H9 (cell line): ENCODE results near the gene CMYA5. TPM values are rescaled to one million over a fixed set of nuclear protein-coding genes. Genes with fewer than 3 reads are reported as not detected.

Experiments used
- DNase-seq: peaks from one replicate; pipeline ENCODE4 v3.0.0-alpha.2; 2017
- H2AFZ ChIP-seq: one replicate; pipeline ENCODE4 v1.6.1; 2013; ENCODE audit warnings: mild to moderate bottlenecking, low read length, control low read depth, moderate library complexity
- H2AK5ac ChIP-seq: 2 replicates; pipeline ENCODE4 v1.6.1; 2013; ENCODE audit warnings: low read length, control low read depth, mixed read lengths; ENCODE audit not compliant: insufficient read length
- H2BK120ac ChIP-seq: one replicate; pipeline ENCODE4 v1.6.1; 2013; ENCODE audit warnings: low read depth, mild to moderate bottlenecking, low read length, control low read depth, inconsistent platforms; ENCODE audit not compliant: poor library complexity, severe bottlenecking
- H2BK12ac ChIP-seq: 2 replicates; pipeline ENCODE4 v1.6.1; 2013; ENCODE audit warnings: low read length, control low read depth, mixed read lengths, low read depth; ENCODE audit not compliant: insufficient read length
- H2BK15ac ChIP-seq: 2 replicates; pipeline ENCODE4 v1.6.1; 2013; ENCODE audit warnings: low read depth, low read length, control low read depth
- H2BK20ac ChIP-seq: one replicate; pipeline ENCODE4 v1.6.1; 2013; ENCODE audit warnings: low read depth, mild to moderate bottlenecking, low read length, control low read depth, inconsistent platforms; ENCODE audit not compliant: poor library complexity, severe bottlenecking
- H2BK5ac ChIP-seq: 2 replicates; pipeline ENCODE4 v1.6.1; 2013; ENCODE audit warnings: low read length, control low read depth, mixed read lengths; ENCODE audit not compliant: insufficient read length
- H3K14ac ChIP-seq: 2 replicates; pipeline ENCODE4 v1.6.1; 2013; ENCODE audit warnings: low read length, control low read depth; ENCODE audit not compliant: insufficient read depth
- H3K18ac ChIP-seq: 2 replicates; pipeline ENCODE4 v1.6.1; 2013; ENCODE audit warnings: low read depth, mild to moderate bottlenecking, mixed read lengths, low read length, control low read depth; ENCODE audit not compliant: insufficient read length
- H3K23ac ChIP-seq: 2 replicates; pipeline ENCODE4 v1.6.1; 2013; ENCODE audit warnings: low read length, control low read depth, mixed read lengths, low read depth; ENCODE audit not compliant: insufficient read length
- H3K23me2 ChIP-seq: 2 replicates; pipeline ENCODE4 v1.6.1; 2013; ENCODE audit warnings: low read depth, mild to moderate bottlenecking, mixed read lengths, low read length, control low read depth; ENCODE audit not compliant: insufficient read length, poor library complexity, severe bottlenecking
- H3K27ac ChIP-seq: 2 replicates; pipeline ENCODE4 v1.5.1; 2013; ENCODE audit warnings: low read length, control low read depth, mixed read lengths, low read depth; ENCODE audit not compliant: insufficient read length
- H3K27me3 ChIP-seq: 2 replicates; pipeline ENCODE4 v1.6.1; 2013; ENCODE audit warnings: low read length, control low read depth, inconsistent platforms; ENCODE audit not compliant: insufficient read depth
- H3K4ac ChIP-seq: 2 replicates; pipeline ENCODE4 v1.6.1; 2013; ENCODE audit warnings: low read depth, mild to moderate bottlenecking, control low read depth, inconsistent platforms, low read length, moderate library complexity
- H3K4me1 ChIP-seq: 2 replicates; pipeline ENCODE4 v1.6.1; 2013; ENCODE audit warnings: low read length, control low read depth, inconsistent platforms; ENCODE audit not compliant: insufficient read depth
- H3K4me2 ChIP-seq: 2 replicates; pipeline ENCODE4 v1.6.1; 2013; ENCODE audit warnings: low read length, control low read depth, mixed read lengths; ENCODE audit not compliant: insufficient read length, insufficient read depth
- H3K56ac ChIP-seq: 2 replicates; pipeline ENCODE4 v1.6.1; 2013; ENCODE audit warnings: low read depth, mild to moderate bottlenecking, mixed read lengths, low read length, control low read depth; ENCODE audit not compliant: insufficient read length
- H3K79me1 ChIP-seq: 2 replicates; pipeline ENCODE4 v1.6.1; 2013; ENCODE audit warnings: low read depth, mild to moderate bottlenecking, moderate library complexity, low read length, control low read depth, inconsistent platforms; ENCODE audit not compliant: insufficient read depth, poor library complexity, severe bottlenecking
- H3K79me2 ChIP-seq: 2 replicates; pipeline ENCODE4 v1.6.1; 2013; ENCODE audit warnings: low read length, control low read depth, inconsistent platforms; ENCODE audit not compliant: insufficient read depth
- H3K9ac ChIP-seq: 2 replicates; pipeline ENCODE4 v1.6.1; 2013; ENCODE audit warnings: low read length, control low read depth, mixed read lengths; ENCODE audit not compliant: insufficient read length; ENCODE audit errors: extremely low read depth
- H3K9me3 ChIP-seq: one replicate; pipeline ENCODE4 v1.6.1; 2013; ENCODE audit warnings: low read depth, low read length, inconsistent platforms; ENCODE audit not compliant: control insufficient read depth
- H3T11ph ChIP-seq: one replicate; pipeline ENCODE4 v1.6.1; 2013; ENCODE audit warnings: mild to moderate bottlenecking, low read length, control low read depth, inconsistent platforms
- H4K20me1 ChIP-seq: one replicate; pipeline ENCODE4 v1.6.1; 2013; ENCODE audit not compliant: control insufficient read depth, insufficient read length, insufficient read depth
- H4K5ac ChIP-seq: 2 replicates; pipeline ENCODE4 v1.6.1; 2013; ENCODE audit warnings: low read depth, mild to moderate bottlenecking, mixed read lengths, low read length, control low read depth; ENCODE audit not compliant: insufficient read length
- H4K8ac ChIP-seq: replicated peaks from 2 replicates; pipeline ENCODE4 v1.6.1; 2013; ENCODE audit warnings: low read length, control low read depth, mixed read lengths, low read depth; ENCODE audit not compliant: insufficient read length
- H4K91ac ChIP-seq: 2 replicates; pipeline ENCODE4 v1.6.1; 2013; ENCODE audit warnings: low read depth, mild to moderate bottlenecking, moderate library complexity, mixed read lengths, low read length, control low read depth; ENCODE audit not compliant: insufficient read length
- H3K27ac Mint-ChIP-seq, 3 experiments: 2 replicates in 2 of 3; 3 replicates in 1 of 3; pipeline ENCODE4 v1.8.0; 2020 to 2021; ENCODE audit warnings: mixed read lengths in 3 of 3, mild to moderate bottlenecking in 1 of 3, moderate library complexity in 1 of 3
- H3K27me3 Mint-ChIP-seq: 2 replicates; pipeline ENCODE4 v1.8.0; 2021; ENCODE audit warnings: low read depth, mild to moderate bottlenecking, moderate library complexity, mixed read lengths
- H3K36me3 Mint-ChIP-seq, 3 experiments: 2 replicates in 2 of 3; 3 replicates in 1 of 3; pipeline ENCODE4 v1.8.0; 2020 to 2021; ENCODE audit warnings: low read depth in 3 of 3, mixed read lengths in 3 of 3; ENCODE audit not compliant: insufficient read depth in 1 of 3
- H3K4me1 Mint-ChIP-seq, 2 experiments: 2 replicates each; pipeline ENCODE4 v1.8.0; 2020; ENCODE audit warnings: mixed read lengths in 2 of 2
- H3K4me3 Mint-ChIP-seq, 2 experiments: 2 replicates in 1 of 2; 3 replicates in 1 of 2; pipeline ENCODE4 v1.8.0; 2020 to 2021; ENCODE audit warnings: mild to moderate bottlenecking in 2 of 2, mixed read lengths in 2 of 2, moderate library complexity in 1 of 2
- H3K9me3 Mint-ChIP-seq, 2 experiments: 2 replicates in 1 of 2; 3 replicates in 1 of 2; pipeline ENCODE4 v1.8.0; 2020; ENCODE audit warnings: mild to moderate bottlenecking in 2 of 2, mixed read lengths in 2 of 2, moderate library complexity in 1 of 2
- CTCF ChIP-seq: fragments of 200-600 bp; sonication (generic); conservative IDR thresholded peaks from 3 replicates; pipeline ENCODE4 v1.8.0; 2021; ENCODE audit warnings: antibody characterized with exemption, mild to moderate bottlenecking
- WGBS: extraction: QIAGEN DNeasy Blood & Tissue Kit; methylation state at CpG from one replicate; pipeline ENCODE4 v1.1.7; 2013; ENCODE audit warnings: missing lambda C conversion rate, low lambda C conversion rate, mixed read lengths; ENCODE audit not compliant: insufficient read length; ENCODE audit errors: extremely low coverage; 5-methylcytosine and 5-hydroxymethylcytosine counted together
- total RNA-seq: library from RNA; stranded (reverse); gene quantifications from 2 replicates; pipeline ENCODE4 v1.2.1, GENCODE V29; 2021

The CMYA5 gene
- total RNA-seq, 1 experiment from 2014 or later = 1.8 TPM

GRCh38 chr5:79843450-79844388 lies 154.1 kb downstream of the CMYA5 start:
- H3K9me3 Mint-ChIP-seq = no peaks in the 10 kb centered on the region
- Histone ChIP-seq H4K8ac (no peak overlapping the region), H2BK20ac (no peak overlapping the region), H3K23ac (no peak overlapping the region), H3K27ac (no peak overlapping the region), H2AFZ (no peak overlapping the region), H3K79me1 (no peaks in the 10 kb centered on the region), H3K9me3 (no peaks in the 10 kb centered on the region), H3K14ac (no peak overlapping the region), H2BK12ac (no peak overlapping the region), H3K23me2 (no peaks in the 10 kb centered on the region), H4K20me1 (no peaks in the 10 kb centered on the region), H3K4ac (no peak overlapping the region), H3K56ac (no peak overlapping the region), H4K5ac (no peak overlapping the region), H3K18ac (no peak overlapping the region), H3K9ac (no peak overlapping the region), H3T11ph (no peak overlapping the region), H2AK5ac (no peak overlapping the region), H2BK5ac (no peak overlapping the region), H4K91ac (no peak overlapping the region), H3K4me1 (no peaks in the 10 kb centered on the region), H3K27me3 (no peaks in the 10 kb centered on the region), H2BK120ac (no peak overlapping the region), H3K4me2 (no peak overlapping the region), H2BK15ac (no peak overlapping the region), H3K79me2 (no peaks in the 10 kb centered on the region)
- no peak overlapping the region for H3K27ac Mint-ChIP-seq
- H3K27me3 Mint-ChIP-seq = peaks cover 4% of the 10 kb centered on the region; the same call in 1 of the 2 replicates
- WGBS = no CpG with 5 or more reads among the region's 15 CpGs
- H3K36me3 Mint-ChIP-seq = no peaks in the 10 kb centered on the region
- DNase-seq = no peak
- H3K4me1 Mint-ChIP-seq = peaks cover 10% of the 10 kb centered on the region in 2 experiments
- no peak overlapping the region for H3K4me3 Mint-ChIP-seq
- TF ChIP-seq CTCF = no peak
